HG02943 (cell line): ENCODE results near the gene CENPW.

Experiments used
- ATAC-seq: cut with Tn5 transposase; IDR thresholded peaks from one replicate; pipeline ENCODE4 v1.9.1; 2021; ENCODE audit warnings: mild to moderate bottlenecking, low read depth, moderate library complexity; ENCODE audit not compliant: unreplicated experiment

CENPW gene

DNA sequence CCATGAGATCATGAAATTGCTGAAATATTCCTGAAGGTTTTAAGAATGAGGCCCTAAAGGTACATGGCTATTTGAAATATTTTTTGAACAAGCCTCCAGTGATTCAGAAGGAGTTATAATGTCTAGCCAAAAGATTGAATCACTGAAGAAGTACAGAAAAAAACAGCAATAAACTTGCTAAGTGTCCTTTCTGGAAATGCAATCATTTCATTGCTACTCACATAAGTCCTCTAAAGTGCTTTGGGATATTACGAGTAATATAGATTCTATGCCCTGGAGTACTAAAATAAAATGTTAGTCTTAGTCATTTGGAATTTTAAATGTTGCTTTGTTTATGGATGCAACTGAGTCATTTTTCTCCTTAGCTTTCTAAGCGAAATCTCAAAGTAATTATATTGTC lies 32.7 kb downstream of the CENPW start:
- ATAC-seq, result no peak

DNA sequence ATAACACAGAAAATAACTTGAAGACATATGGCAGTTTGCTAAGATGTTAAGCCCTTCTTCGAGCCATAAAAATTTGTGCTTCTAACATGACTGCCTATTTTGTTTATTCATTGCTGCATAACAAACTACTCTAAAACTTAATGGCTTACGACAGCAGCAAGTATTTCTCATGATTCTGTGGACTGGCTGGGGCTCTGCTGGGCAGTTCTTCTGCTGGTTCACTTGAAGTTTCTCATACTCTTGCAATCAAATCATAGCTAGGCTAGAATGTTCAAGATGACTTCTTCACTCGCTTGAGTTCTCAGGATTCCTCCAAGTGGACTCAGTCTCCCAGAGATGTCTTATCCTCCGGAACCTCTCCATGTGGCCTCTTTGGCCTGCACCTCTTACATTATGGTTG lies 33.4 kb downstream of the CENPW start:
- ATAC-seq, result no peak

DNA sequence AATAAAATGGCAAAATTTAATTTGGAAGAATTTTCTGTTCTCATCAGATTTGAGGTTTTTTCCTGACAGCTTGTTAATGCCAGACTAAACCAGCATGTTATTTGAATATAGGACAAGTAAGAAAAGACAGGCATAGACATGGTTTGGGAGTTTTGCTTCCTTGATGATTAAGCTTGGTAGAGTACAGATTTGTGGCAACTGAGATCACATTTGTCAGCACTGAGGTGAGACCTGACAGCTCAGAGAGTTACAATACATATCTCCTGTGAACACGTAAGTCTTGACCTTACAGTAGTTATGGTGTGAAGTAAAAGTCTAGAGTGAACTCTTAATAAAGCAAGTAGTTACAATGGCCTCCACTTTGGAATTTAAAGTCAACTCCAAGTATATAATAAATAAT lies 34.5 kb downstream of the CENPW start:
- no peak for ATAC-seq

DNA sequence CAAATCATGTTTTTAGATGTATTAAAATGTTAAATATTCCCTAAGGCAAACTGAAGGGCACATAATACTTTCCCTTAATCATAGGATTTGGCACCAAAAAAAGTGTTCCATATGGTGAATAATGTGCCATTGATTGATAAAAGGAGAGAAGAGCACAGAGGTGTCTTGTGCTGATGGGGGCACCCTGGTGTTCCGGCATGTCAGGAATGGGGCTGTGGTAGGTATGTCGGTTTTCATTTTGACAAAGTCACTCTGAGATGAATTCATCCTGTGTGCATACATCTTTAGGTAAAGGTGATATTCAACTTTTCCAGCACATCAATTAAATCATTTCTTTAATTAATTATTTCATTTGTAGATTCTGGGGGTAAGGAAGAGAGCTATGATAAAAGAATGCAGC lies 36.8 kb downstream of the CENPW start:
- no peak for ATAC-seq

DNA sequence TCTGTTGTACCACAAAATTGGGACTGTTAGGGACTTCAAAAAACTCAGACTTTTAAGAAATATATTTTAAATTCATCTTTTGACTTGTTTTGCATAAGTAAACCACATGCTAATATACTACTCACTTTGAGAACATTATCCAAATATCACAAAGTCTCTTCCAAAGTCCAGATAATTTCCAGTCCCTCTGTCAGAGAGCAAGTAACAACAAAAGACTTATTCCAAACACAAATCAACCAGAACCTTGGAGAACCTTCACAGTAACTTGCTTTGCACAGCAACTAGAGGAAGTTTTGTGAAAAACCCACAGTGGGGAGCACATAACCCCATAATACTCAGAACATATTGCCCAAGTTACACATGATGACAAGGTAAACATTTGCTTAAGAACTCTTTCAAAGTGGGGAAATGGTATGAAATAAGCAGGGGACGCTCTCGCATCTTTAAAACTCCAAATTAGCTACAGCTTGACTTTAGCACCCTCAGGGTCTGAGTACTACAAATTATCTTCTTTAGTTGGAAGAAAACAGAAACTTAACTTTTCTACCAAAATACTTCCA lies 37.8 kb downstream of the CENPW start:
- no peak for ATAC-seq

DNA sequence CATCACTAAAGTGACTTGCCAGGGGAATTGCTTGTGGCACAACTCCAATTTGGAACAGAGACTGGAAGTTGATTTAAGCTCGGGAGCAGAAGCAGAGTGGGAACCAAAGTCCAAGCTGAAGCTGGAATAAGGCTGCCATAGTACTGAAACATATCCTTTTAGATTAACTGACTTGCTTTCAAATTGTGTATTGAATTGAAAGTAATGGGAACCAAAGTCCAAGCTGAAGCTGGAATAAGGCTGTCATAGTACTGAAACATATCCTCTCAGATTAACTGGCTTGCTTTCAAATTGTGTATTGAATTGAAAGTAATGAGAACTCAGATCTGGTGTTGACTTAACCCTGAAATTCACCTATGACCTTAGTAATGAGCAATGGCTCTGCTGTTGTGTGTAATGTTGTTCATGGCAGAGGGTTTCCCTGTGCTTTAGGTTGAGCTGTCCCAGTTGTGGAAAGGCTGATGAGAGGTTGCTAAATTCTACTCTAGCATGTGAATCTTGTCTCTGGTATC lies 40.2 kb downstream of the CENPW start:
- ATAC-seq, result no peak

DNA sequence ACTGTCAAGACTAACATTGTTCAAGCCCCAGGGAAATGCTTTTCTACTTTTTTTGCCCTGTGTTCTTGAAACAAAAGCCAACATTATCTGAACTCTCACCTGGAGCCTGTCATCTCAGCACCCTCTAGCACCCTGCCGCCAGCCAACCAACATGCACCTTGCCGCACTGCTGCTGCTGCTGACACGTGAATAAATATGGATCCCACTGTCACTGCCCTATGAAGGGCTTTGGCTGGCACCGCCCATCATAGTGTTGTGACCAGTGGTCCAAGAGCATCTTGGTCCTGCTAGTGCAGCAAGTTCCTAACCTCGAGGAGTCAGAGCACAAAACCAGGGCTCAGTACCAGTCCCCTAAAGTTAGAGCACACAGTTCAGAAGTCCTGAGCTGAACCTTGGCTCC lies 41.6 kb downstream of the CENPW start:
- no peak for ATAC-seq

DNA sequence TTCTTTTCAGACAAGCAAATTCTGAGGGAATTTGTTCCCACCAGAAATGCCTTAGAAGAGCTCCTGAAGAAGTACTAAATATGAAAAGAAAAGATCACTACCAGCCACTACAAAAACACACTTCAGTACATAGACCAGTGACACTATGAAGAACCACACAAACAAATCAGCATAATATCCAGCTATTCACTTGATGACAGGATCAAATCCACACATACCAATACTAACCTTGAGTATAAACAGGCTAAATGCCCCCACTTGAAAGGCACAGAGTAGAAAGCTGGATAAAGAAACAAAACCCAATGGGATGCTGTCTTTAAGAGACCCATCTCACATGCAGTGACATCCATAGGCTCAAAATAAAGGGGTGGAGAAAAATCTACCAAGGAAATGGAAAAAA lies 43.3 kb downstream of the CENPW start:
- no peak for ATAC-seq

DNA sequence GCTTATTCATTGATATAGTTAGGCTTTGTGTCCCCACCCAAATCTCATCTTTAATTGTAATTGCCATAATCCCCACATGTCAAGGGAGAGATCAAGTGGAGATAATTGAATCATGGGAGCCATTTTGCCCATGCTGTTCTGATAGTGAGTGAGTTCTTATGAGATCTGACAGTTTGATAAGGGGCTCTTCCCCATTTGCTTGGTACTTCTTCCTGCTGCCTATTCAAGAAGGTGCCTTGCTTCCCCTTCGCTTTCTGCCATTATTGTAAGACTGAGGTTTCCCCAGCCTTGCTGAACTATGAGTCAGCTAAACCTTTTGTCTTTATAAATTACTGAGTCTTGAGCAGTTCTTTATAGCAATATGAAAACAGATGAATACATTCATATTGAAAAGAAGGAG lies 45.6 kb downstream of the CENPW start:
- no peak for ATAC-seq

DNA sequence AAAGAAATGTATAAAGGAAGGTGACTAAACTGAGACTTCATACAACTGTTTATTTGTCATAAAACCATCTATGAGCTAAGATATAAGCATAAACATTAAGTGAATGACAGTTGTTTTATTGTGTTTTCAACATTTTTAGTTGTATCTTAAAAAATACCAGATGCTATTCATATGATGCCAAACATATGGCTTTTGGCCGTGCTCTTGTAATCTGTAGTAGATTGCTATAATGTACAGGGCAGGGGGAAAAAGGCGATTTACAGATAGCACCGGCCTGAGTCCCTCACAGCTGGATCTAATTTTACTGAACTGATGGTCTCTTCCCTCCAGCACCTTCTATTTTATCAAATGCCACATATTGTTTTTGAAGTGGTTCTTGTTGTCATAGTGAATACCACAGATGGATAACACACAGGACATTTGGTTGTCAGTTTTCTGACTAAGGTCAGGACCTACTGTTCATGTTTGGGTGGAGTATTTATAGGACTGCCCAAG lies 48.2 kb downstream of the CENPW start:
- ATAC-seq, result no peak

DNA sequence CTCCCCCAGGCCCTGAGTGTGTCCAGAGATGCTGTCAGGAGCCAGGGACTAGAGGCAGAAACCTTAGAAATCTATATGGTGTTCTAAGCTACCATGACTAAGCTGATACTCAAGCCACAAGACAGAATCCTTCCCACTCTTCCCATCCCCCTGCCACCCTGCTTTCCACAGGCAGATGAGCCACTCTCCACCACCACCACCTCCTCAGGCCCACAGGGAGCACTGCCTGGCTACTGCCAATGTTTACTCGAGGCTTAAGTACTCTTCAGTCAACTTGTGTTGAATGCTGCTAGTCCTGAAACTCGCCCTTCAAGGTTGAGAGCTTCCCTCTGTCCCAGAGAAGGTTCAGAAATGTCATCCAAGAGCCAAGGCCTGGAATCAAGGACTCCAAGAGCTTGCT lies 56.2 kb downstream of the CENPW start:
- ATAC-seq, result no peak
